K562 (cell line): ENCODE results near the gene GTF2H4. TPM values are rescaled to one million over a fixed set of nuclear protein-coding genes. Genes with fewer than 3 reads are reported as not detected.
A peak's percentile ranks its signal among the peaks of the same experiment; 100 is the strongest.

ENCODE experiments used
- CBX3 ChIP-seq, 2 experiments: IDR thresholded peaks; 1 replicate in 1 of 2; 2 replicates in 1 of 2; pipeline ENCODE4 v1.6.1; 2012; ENCODE audit warnings: inconsistent platforms in 2 of 2, low read length in 2 of 2, borderline replicate concordance in 1 of 2, control low read depth in 1 of 2
- CSDE1 ChIP-seq, 2 experiments: fragments of 450-650 bp; IDR thresholded peaks; 2 replicates each; pipeline ENCODE4 v1.6.1; 2016; ENCODE audit warnings: mild to moderate bottlenecking in 1 of 2
- FOXK1 ChIP-seq: sonication (generic); formaldehyde crosslinking; IDR thresholded peaks from 2 replicates; pipeline ENCODE4 v1.8.0; 2022; ENCODE audit warnings: missing genetic modification reagents, mild to moderate bottlenecking, borderline replicate concordance
- GTF3C2 ChIP-seq: IDR thresholded peaks from 3 replicates; pipeline ENCODE4 v1.6.1; 2011; ENCODE audit warnings: borderline replicate concordance, mild to moderate bottlenecking, moderate library complexity; ENCODE audit not compliant: insufficient read length; ENCODE audit errors: extremely low read depth
- HCFC1 ChIP-seq: IDR thresholded peaks from 2 replicates; pipeline ENCODE4 v1.6.1; 2012; ENCODE audit warnings: low read depth, low read length, improper control_type of control experiment
- KLF16 ChIP-seq: IDR thresholded peaks from 2 replicates; pipeline ENCODE4 v1.6.1; 2016; ENCODE audit warnings: antibody characterized with exemption
- MBD2 ChIP-seq: sonication (generic); IDR thresholded peaks from 2 replicates; pipeline ENCODE4 v1.6.1; 2016; ENCODE audit warnings: low read depth, borderline replicate concordance
- NBN ChIP-seq: fragments of 450-650 bp; IDR thresholded peaks from 2 replicates; pipeline ENCODE4 v1.6.1; 2016; ENCODE audit warnings: low read depth, mild to moderate bottlenecking
- PKNOX1 ChIP-seq: fragments of 450-650 bp; IDR thresholded peaks from 2 replicates; pipeline ENCODE4 v1.6.1; 2016
- POLR2G ChIP-seq: fragments of 200-400 bp; formaldehyde crosslinking; IDR thresholded peaks from 2 replicates; pipeline ENCODE4 v1.6.1; 2017; ENCODE audit warnings: low read depth, mild to moderate bottlenecking, antibody characterized with exemption, low read length, moderate library complexity
- TAF7 ChIP-seq: fragments of 450-650 bp; IDR thresholded peaks from 2 replicates; pipeline ENCODE4 v1.6.1; 2016; ENCODE audit warnings: missing genetic modification characterization, missing compliant biosample characterization
- TEAD1 ChIP-seq, 2 experiments: fragments of 450-650 bp in 1 of 2; sonication (generic) in 1 of 2; formaldehyde crosslinking; IDR thresholded peaks; 2 replicates each; pipeline versions ENCODE4 v1.4.0 to v1.8.0; 2020 to 2022; ENCODE audit warnings: mild to moderate bottlenecking in 2 of 2, missing genetic modification reagents in 1 of 2
- ZNF23 ChIP-seq: fragments of 250-450 bp; sonication (Bioruptor Pico); IDR thresholded peaks from 2 replicates; pipeline ENCODE4 v1.4.0; 2020; ENCODE audit warnings: mild to moderate bottlenecking
- ZSCAN29 ChIP-seq: fragments of 450-650 bp; IDR thresholded peaks from 2 replicates; pipeline ENCODE4 v1.6.1; 2017
- polyA plus RNA-seq, 8 experiments: library from polyadenylated mRNA; depleted of rRNA in 4 of 8; stranded (reverse) in 5 of 8; unstranded in 3 of 8; fragments of >200 nt; fragmentation: Nextera tagmentation in 2 of 8; fragmentation: Illumina TruSeq in 1 of 8; extraction: Ambion mirVana in 2 of 8; extraction: Trizol in 1 of 8; gene quantifications; 2 replicates each; pipeline versions ENCODE4 v1.2.1 to v1.2.3, GENCODE V29; 2011 to 2014; ENCODE audit warnings: inconsistent platforms in 1 of 8, missing spikeins in 1 of 8
- total RNA-seq, 7 experiments: library from RNA; depleted of rRNA in 6 of 7; stranded (reverse); fragments of >200 nt in 6 of 7; fragmentation: Illumina TruSeq in 2 of 7; extraction: Trizol in 2 of 7; gene quantifications; 2 replicates each; pipeline versions ENCODE4 v1.2.1 to v1.2.3, GENCODE V29; 2011 to 2021; ENCODE audit warnings: low replicate concordance in 1 of 7
- TF ChIP-seq, protein P1 (sequence below): fragments of 250-450 bp; sonication (Bioruptor Pico); IDR thresholded peaks from 2 replicates; pipeline ENCODE4 v1.4.0; 2020; ENCODE audit warnings: mild to moderate bottlenecking
- TF ChIP-seq, protein P2 (sequence below): fragments of 250-450 bp; sonication (Bioruptor Pico); IDR thresholded peaks from 2 replicates; pipeline ENCODE4 v1.4.0; 2020; ENCODE audit warnings: borderline replicate concordance
- TF ChIP-seq, protein P3 (sequence below), 2 experiments: IDR thresholded peaks; 2 replicates each; pipeline ENCODE4 v1.6.1; 2012; ENCODE audit warnings: improper control_type of control experiment in 2 of 2, low read depth in 2 of 2, low read length in 2 of 2, borderline replicate concordance in 1 of 2

GTF2H4 gene
- total and polyA plus RNA-seq, 9 of the 15 experiments (the other 6 are each of a cell fraction or from before 2014, with no cell fraction given) = 3.6 to 86.1 (median 39.6) TPM

DNA sequence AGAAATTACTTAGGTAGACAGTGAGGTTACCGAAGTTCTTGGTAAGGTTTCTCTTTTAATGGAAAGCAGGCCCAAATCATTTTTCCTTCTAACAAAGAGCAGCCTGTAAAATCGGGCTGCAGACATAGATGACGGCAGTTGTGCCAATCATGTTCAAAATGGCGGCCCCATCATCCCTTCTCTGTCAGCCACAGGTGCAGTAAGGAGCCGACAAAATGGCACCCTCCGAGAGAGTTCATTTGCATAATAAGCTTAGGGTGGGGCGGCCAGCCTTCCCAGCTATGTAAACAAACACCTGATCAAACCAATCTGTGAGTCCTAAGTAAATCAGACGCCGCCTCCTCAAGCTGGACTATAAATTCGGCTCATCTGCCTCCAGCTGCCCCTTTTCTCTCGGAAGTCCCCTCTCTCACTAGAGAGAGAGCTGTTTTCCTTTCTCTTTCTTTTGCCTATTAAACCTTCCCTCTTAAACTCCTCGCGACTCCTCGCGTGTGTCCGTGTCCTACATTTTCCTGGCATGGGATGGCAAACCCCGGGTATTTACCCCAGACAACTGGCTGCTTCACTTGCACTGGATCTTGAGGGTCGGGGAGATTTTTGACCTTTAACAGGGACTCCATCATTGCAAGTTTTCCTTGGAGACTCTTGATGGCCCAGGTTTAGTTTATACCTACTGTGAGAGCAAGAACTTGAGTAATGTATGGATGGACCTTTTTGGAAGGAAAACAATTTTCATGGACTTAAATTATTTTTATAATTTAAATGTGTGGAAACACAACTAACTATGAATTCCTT, 32.6 kb upstream of the GTF2H4 start (continued):
- no peak for TF ChIP-seq GTF3C2
- peak; percentile 40; the same call in 1 of the 2 replicates for TF ChIP-seq POLR2G
- no peak for TF ChIP-seq ZSCAN29
- no peak for TF ChIP-seq TEAD1 (CRISPR knock-in tag; IDR thresholded peaks at IDR 0.05)
- 0 out of 2 replicates have a peak, but pooled peaks have one; percentile 3 for TF ChIP-seq HCFC1
- TF ChIP-seq KLF16 = no peak
- TF ChIP-seq FOXK1 (CRISPR knock-in tag) = no peak
- no peak; a peak in 1 of 4 replicates for TF ChIP-seq CSDE1 (IDR thresholded peaks at IDR 0.05)
- TF ChIP-seq TAF7 (tag) = peak; percentile 78
- TF ChIP-seq, protein P1, sequence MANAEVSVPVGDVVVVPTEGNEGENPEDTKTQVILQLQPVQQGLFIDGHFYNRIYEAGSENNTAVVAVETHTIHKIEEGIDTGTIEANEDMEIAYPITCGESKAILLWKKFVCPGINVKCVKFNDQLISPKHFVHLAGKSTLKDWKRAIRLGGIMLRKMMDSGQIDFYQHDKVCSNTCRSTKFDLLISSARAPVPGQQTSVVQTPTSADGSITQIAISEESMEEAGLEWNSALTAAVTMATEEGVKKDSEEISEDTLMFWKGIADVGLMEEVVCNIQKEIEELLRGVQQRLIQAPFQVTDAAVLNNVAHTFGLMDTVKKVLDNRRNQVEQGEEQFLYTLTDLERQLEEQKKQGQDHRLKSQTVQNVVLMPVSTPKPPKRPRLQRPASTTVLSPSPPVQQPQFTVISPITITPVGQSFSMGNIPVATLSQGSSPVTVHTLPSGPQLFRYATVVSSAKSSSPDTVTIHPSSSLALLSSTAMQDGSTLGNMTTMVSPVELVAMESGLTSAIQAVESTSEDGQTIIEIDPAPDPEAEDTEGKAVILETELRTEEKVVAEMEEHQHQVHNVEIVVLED (CRISPR knock-in tag) = no peak
- TF ChIP-seq, protein P2, sequence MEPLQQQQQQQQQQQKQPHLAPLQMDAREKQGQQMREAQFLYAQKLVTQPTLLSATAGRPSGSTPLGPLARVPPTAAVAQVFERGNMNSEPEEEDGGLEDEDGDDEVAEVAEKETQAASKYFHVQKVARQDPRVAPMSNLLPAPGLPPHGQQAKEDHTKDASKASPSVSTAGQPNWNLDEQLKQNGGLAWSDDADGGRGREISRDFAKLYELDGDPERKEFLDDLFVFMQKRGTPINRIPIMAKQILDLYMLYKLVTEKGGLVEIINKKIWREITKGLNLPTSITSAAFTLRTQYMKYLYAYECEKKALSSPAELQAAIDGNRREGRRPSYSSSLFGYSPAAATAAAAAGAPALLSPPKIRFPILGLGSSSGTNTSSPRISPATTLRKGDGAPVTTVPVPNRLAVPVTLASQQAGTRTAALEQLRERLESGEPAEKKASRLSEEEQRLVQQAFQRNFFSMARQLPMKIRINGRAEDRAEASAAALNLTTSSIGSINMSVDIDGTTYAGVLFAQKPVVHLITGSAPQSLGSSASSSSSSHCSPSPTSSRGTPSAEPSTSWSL (CRISPR knock-in tag) = no peak
- TF ChIP-seq NBN = peak; percentile 61; the same call in 1 of the 2 replicates
- no peak for TF ChIP-seq ZNF23
- TF ChIP-seq CBX3 (IDR thresholded peaks at IDR 0.05; ENCODE audit: borderline replicate concordance in 1 of 2, low read length in 2 of 2) = no peak
- peak; percentile 39; the same call in 1 of the 2 replicates for TF ChIP-seq MBD2
- TF ChIP-seq, protein P3, sequence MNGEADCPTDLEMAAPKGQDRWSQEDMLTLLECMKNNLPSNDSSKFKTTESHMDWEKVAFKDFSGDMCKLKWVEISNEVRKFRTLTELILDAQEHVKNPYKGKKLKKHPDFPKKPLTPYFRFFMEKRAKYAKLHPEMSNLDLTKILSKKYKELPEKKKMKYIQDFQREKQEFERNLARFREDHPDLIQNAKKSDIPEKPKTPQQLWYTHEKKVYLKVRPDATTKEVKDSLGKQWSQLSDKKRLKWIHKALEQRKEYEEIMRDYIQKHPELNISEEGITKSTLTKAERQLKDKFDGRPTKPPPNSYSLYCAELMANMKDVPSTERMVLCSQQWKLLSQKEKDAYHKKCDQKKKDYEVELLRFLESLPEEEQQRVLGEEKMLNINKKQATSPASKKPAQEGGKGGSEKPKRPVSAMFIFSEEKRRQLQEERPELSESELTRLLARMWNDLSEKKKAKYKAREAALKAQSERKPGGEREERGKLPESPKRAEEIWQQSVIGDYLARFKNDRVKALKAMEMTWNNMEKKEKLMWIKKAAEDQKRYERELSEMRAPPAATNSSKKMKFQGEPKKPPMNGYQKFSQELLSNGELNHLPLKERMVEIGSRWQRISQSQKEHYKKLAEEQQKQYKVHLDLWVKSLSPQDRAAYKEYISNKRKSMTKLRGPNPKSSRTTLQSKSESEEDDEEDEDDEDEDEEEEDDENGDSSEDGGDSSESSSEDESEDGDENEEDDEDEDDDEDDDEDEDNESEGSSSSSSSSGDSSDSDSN (IDR thresholded peaks at IDR 0.05; ENCODE audit: borderline replicate concordance in 1 of 2, low read depth in 2 of 2, low read length in 2 of 2) = no peak
- TF ChIP-seq PKNOX1 = peak; percentile 72
